ENCODE measurements around the gene R3HDM2. TPM values are rescaled to one million over a fixed set of nuclear protein-coding genes. Genes with fewer than 3 reads are reported as not detected.

The R3HDM2 gene
- total RNA-seq, 2 experiments from 2014 or later, result 25.8 to 47.2 TPM

GRCh38 chr12:57462251-57462911, 31.5 kb upstream of the R3HDM2 start:
- Histone ChIP-seq H3K9me3 (ENCODE audit: low read length) (no peaks in the 10 kb centered on the region), H3K9me2 (ENCODE audit: insufficient read depth, low read length) (no peaks in the 10 kb centered on the region), H3K27ac (ENCODE audit: low read depth, low read length, poor library complexity, severe bottlenecking) (peak overlapping the region; percentile 67), H3K4me1 (ENCODE audit: insufficient read depth, low read length, poor library complexity, severe bottlenecking) (peaks cover 26% of the 10 kb centered on the region), H2AFZ (ENCODE audit: low read length) (peak overlapping the region; percentile 63; the same call in 1 of the 2 replicates), H4K20me1 (ENCODE audit: insufficient read depth, low read length) (no peaks in the 10 kb centered on the region), H3K4me3 (ENCODE audit: low read depth, low read length, poor library complexity, severe bottlenecking) (peak overlapping the region; percentile 77), H3K4me2 (ENCODE audit: low read length) (peak overlapping the region; percentile 90), H3K36me3 (ENCODE audit: insufficient read depth, low read length) (no peaks in the 10 kb centered on the region), H3K79me2 (ENCODE audit: insufficient read depth, low read depth, low read length) (no peaks in the 10 kb centered on the region)
- peak; percentile 94 for DNase-seq (ENCODE audit: low spot score)
- intact Hi-C loops (cut with micrococcal nuclease; ENCODE audit: unreplicated experiment), result loop anchor here (1.0 to 5.0 kb wide), 2 partner anchors 16 to 220 kb away; no protein-coding TSS in a partner anchor
- TF ChIP-seq CTCF (conservative IDR thresholded peaks at IDR 0.05; ENCODE audit: low read length), result peak; percentile 98
- no peak for TF ChIP-seq EZH2phosphoT487 (IDR thresholded peaks at IDR 0.05; ENCODE audit: borderline replicate concordance, low read depth, low read length)
- ChIA-PET POLR2A (interaction anchor here (1.4 kb wide), 1 partner anchor 15 kb away, joined by 3 read pairs; no protein-coding TSS in a partner anchor), CTCF (ENCODE audit: unreplicated experiment) (interaction anchor here (1.1 kb wide), 1 partner anchor 12 kb away, joined by 3 read pairs; no protein-coding TSS in a partner anchor)
- no TSS peak for BruUV-seq (replicated peaks)

GRCh38 chr12:57461917-57462250, 31.0 kb upstream of the R3HDM2 start:
- no peaks in the 10 kb centered on the region for H3K9me2 ChIP-seq (ENCODE audit: insufficient read depth, low read length)
- no peaks in the 10 kb centered on the region for H4K20me1 ChIP-seq (ENCODE audit: insufficient read depth, low read length)
- peak overlapping the region; percentile 90 for H3K4me2 ChIP-seq (ENCODE audit: low read length)
- H3K36me3 ChIP-seq (ENCODE audit: insufficient read depth, low read length), result no peaks in the 10 kb centered on the region
- H3K4me3 ChIP-seq (ENCODE audit: low read depth, low read length, poor library complexity, severe bottlenecking), result peak overlapping the region; percentile 77
- H3K9me3 ChIP-seq (ENCODE audit: low read length), result no peaks in the 10 kb centered on the region
- H3K79me2 ChIP-seq (ENCODE audit: insufficient read depth, low read depth, low read length), result no peaks in the 10 kb centered on the region
- POLR2A ChIA-PET, result interaction anchor here (0.6 to 1.4 kb wide), 2 partner anchors 16 to 154 kb away, joined by 3 to 6 read pairs; no protein-coding TSS in a partner anchor
- TF ChIP-seq EZH2phosphoT487 (IDR thresholded peaks at IDR 0.05; ENCODE audit: borderline replicate concordance, low read depth, low read length) (no peak), CTCF (conservative IDR thresholded peaks at IDR 0.05; ENCODE audit: low read length) (no peak)
- H2AFZ ChIP-seq (ENCODE audit: low read length), result peak overlapping the region; percentile 63; the same call in 1 of the 2 replicates
- CTCF ChIA-PET (ENCODE audit: unreplicated experiment), result interaction anchor here (1.1 kb wide), 1 partner anchor 12 kb away, joined by 3 read pairs; no protein-coding TSS in a partner anchor
- no TSS peak for BruUV-seq (replicated peaks)
- peaks cover 26% of the 10 kb centered on the region for H3K4me1 ChIP-seq (ENCODE audit: insufficient read depth, low read length, poor library complexity, severe bottlenecking)
- intact Hi-C loops (cut with micrococcal nuclease; ENCODE audit: unreplicated experiment), result loop anchor here (1.0 to 5.0 kb wide), 2 partner anchors 16 to 220 kb away; no protein-coding TSS in a partner anchor
- peak; percentile 37 for DNase-seq (ENCODE audit: low spot score)
- H3K27ac ChIP-seq (ENCODE audit: low read depth, low read length, poor library complexity, severe bottlenecking), result peak overlapping the region; percentile 67
